Esophagus (tissue), 2 donors: Measurements from ENCODE around the gene SLC7A1. TPM values are rescaled to one million over a fixed set of nuclear protein-coding genes. Genes with fewer than 3 reads are reported as not detected.

ENCODE experiments used
- H3K27ac ChIP-seq, 2 donors: one replicate each; pipeline ENCODE4 v1.5.1; 2013; ENCODE audit warnings: low read depth in 2 of 2, mild to moderate bottlenecking in 2 of 2, inconsistent platforms in 1 of 2, low read length in 1 of 2, moderate library complexity in 1 of 2
- H3K27me3 ChIP-seq, 2 donors: one replicate each; pipeline ENCODE4 v1.6.1; 2013; ENCODE audit warnings: low read length in 2 of 2, control low read depth in 1 of 2, mild to moderate bottlenecking in 1 of 2; ENCODE audit not compliant: insufficient read depth in 2 of 2, control insufficient read depth in 1 of 2
- H3K36me3 ChIP-seq, 2 donors: one replicate each; pipeline ENCODE4 v1.6.1; 2013; ENCODE audit warnings: low read length in 1 of 2; ENCODE audit not compliant: control insufficient read depth in 2 of 2, insufficient read depth in 2 of 2
- H3K4me1 ChIP-seq, 2 donors: one replicate each; pipeline ENCODE4 v1.6.1; 2013; ENCODE audit warnings: low read length in 1 of 2; ENCODE audit not compliant: control insufficient read depth in 2 of 2, insufficient read depth in 2 of 2
- H3K4me3 ChIP-seq, 2 donors: one replicate each; pipeline ENCODE4 v1.5.1; 2013; ENCODE audit warnings: low read length in 2 of 2, mild to moderate bottlenecking in 2 of 2, low read depth in 1 of 2, moderate library complexity in 1 of 2
- H3K9me3 ChIP-seq, 2 donors: one replicate each; pipeline ENCODE4 v1.6.1; 2013; ENCODE audit warnings: mild to moderate bottlenecking in 2 of 2, low read depth in 1 of 2, low read length in 1 of 2, moderate library complexity in 1 of 2; ENCODE audit not compliant: control insufficient read depth in 2 of 2, insufficient read depth in 1 of 2
- WGBS, 2 donors: extraction: QIAGEN DNeasy Blood & Tissue Kit; methylation state at CpG; one replicate each; pipeline ENCODE4 v1.1.7; 2013; 5-methylcytosine and 5-hydroxymethylcytosine counted together
- polyA plus RNA-seq, 2 donors: library from polyadenylated mRNA; stranded (reverse); fragments of 200-250 nt; gene quantifications; one replicate each; pipeline ENCODE4 v1.2.3, GENCODE V29; 2013
- donor health status: healthy with polysubstance abuse.
- donor health status: Bipolar disorder and iron deficiency.

SLC7A1 gene
- polyA plus RNA-seq, 2 donors, result 34.9 to 51.2 TPM

GRCh38 chr13:29502391-29503008, 93.0 kb downstream of the SLC7A1 start:
- Histone ChIP-seq H3K36me3 (no peaks in the 10 kb centered on the region), H3K9me3 (no peaks in the 10 kb centered on the region), H3K27me3 (no peaks in the 10 kb centered on the region), H3K27ac (no peak overlapping the region), H3K4me3 (no peak overlapping the region), H3K4me1 (no peaks in the 10 kb centered on the region)
- WGBS, 2 donors, result 79 to 87% methylated on average over 13 of the region's 13 CpGs

- no peak overlapping the region for H3K4me3 ChIP-seq
- no peaks in the 10 kb centered on the region for H3K9me3 ChIP-seq
- H3K27me3 ChIP-seq, result no peaks in the 10 kb centered on the region
- H3K27ac ChIP-seq, result no peak overlapping the region
- H3K4me1 ChIP-seq, result peaks cover 0 to 2% of the 10 kb centered on the region in 2 donors
- H3K36me3 ChIP-seq, result no peaks in the 10 kb centered on the region
- WGBS, 2 donors, result 80 to 88% methylated on average over 4 of the region's 4 CpGs
These were observed 93.8 kb downstream of the SLC7A1 start for GRCh38 chr13:29501674-29502073.

GRCh38 chr13:29500386-29500785, 95.1 kb downstream of the SLC7A1 start:
- Histone ChIP-seq H3K27me3 (no peaks in the 10 kb centered on the region), H3K36me3 (no peaks in the 10 kb centered on the region), H3K4me1 (peaks cover 2 to 6% of the 10 kb centered on the region in 2 donors), H3K9me3 (no peaks in the 10 kb centered on the region), H3K4me3 (no peak overlapping the region), H3K27ac (no peak overlapping the region)
- 91 to 93% methylated on average over 7 of the region's 7 CpGs for WGBS, 2 donors

GRCh38 chr13:29499506-29500165, 95.9 kb downstream of the SLC7A1 start:
- no peaks in the 10 kb centered on the region for H3K36me3 ChIP-seq

GRCh38 chr13:29498426-29499040, 97.0 kb downstream of the SLC7A1 start:
- 88 to 89% methylated on average over 13 of the region's 13 CpGs for WGBS, 2 donors
- peaks cover 2 to 6% of the 10 kb centered on the region in 2 donors for H3K4me1 ChIP-seq
- H3K27ac ChIP-seq, result no peak overlapping the region
- no peaks in the 10 kb centered on the region for H3K9me3 ChIP-seq
- H3K36me3 ChIP-seq, result no peaks in the 10 kb centered on the region
- no peak overlapping the region for H3K4me3 ChIP-seq
- H3K27me3 ChIP-seq, result no peaks in the 10 kb centered on the region

More at GRCh38 chr13:29499506-29500165, 95.9 kb downstream of the SLC7A1 start:
- Histone ChIP-seq H3K4me1 (peaks cover 2 to 6% of the 10 kb centered on the region in 2 donors), H3K4me3 (no peak overlapping the region), H3K27ac (no peak overlapping the region), H3K27me3 (no peaks in the 10 kb centered on the region), H3K9me3 (no peaks in the 10 kb centered on the region)
- WGBS, 2 donors, result 81 to 83% methylated on average over 7 of the region's 7 CpGs

- no peak overlapping the region for H3K4me3 ChIP-seq
- no peaks in the 10 kb centered on the region for H3K27me3 ChIP-seq
- H3K4me1 ChIP-seq, result peaks cover 2 to 6% of the 10 kb centered on the region in 2 donors
- H3K27ac ChIP-seq, result no peak overlapping the region
- 50 to 58% methylated on average over 15 of the region's 15 CpGs for WGBS, 2 donors
- H3K36me3 ChIP-seq, result no peaks in the 10 kb centered on the region
- H3K9me3 ChIP-seq, result no peaks in the 10 kb centered on the region
These were observed 98.3 kb downstream of the SLC7A1 start for GRCh38 chr13:29497137-29497654.

GRCh38 chr13:29496241-29496712, 99.2 kb downstream of the SLC7A1 start:
- H3K27ac ChIP-seq, result no peak overlapping the region
- 32 to 35% methylated on average over 9 of the region's 9 CpGs for WGBS, 2 donors
- no peaks in the 10 kb centered on the region for H3K36me3 ChIP-seq
- peaks cover 2 to 6% of the 10 kb centered on the region in 2 donors for H3K4me1 ChIP-seq
- H3K4me3 ChIP-seq, result no peak overlapping the region
- peaks cover 0 to 4% of the 10 kb centered on the region in 2 donors for H3K9me3 ChIP-seq
- H3K27me3 ChIP-seq, result no peaks in the 10 kb centered on the region

- Histone ChIP-seq H3K4me3 (no peak overlapping the region), H3K27ac (no peak overlapping the region), H3K27me3 (peaks cover 0 to 2% of the 10 kb centered on the region in 2 donors), H3K9me3 (peaks cover 0 to 4% of the 10 kb centered on the region in 2 donors), H3K36me3 (no peaks in the 10 kb centered on the region), H3K4me1 (peaks cover 2 to 6% of the 10 kb centered on the region in 2 donors)
- 91 to 92% methylated on average over 8 of the region's 8 CpGs for WGBS, 2 donors
These were observed 101.0 kb downstream of the SLC7A1 start for GRCh38 chr13:29494520-29494919.

GRCh38 chr13:29493796-29494195, 101.7 kb downstream of the SLC7A1 start:
- H3K4me1 ChIP-seq, result peaks cover 2 to 6% of the 10 kb centered on the region in 2 donors
- H3K36me3 ChIP-seq, result no peaks in the 10 kb centered on the region
- peaks cover 0 to 4% of the 10 kb centered on the region in 2 donors for H3K9me3 ChIP-seq
- H3K27ac ChIP-seq, result no peak overlapping the region
- H3K27me3 ChIP-seq, result peaks cover 0 to 6% of the 10 kb centered on the region in 2 donors
- 56 to 62% methylated on average over 4 of the region's 4 CpGs for WGBS, 2 donors
- H3K4me3 ChIP-seq, result no peak overlapping the region
